H1 (cell line): Measurements from ENCODE around the gene MMAB. TPM values are rescaled to one million over a fixed set of nuclear protein-coding genes. Genes with fewer than 3 reads are reported as not detected.

Source experiments
- CTCF ChIA-PET: fragments of 300-600 bp; sonication (Branson Sonifier 250); formaldehyde crosslinking; loops from one replicate; lab custom pipeline; 2021; ENCODE audit not compliant: partially characterized antibody; lab: Charles Lee
- POLR2A ChIA-PET: fragments of 300-600 bp; sonication (Branson Sonifier 250); formaldehyde crosslinking; loops from one replicate; lab custom pipeline; 2021; ENCODE audit warnings: inconsistent platforms; ENCODE audit not compliant: partially characterized antibody; lab: Charles Lee
- DNase-seq, 2 experiments: peaks; one replicate each; pipeline versions ENCODE4 v3.0.0 to v3.0.0-alpha.2; 2010 to 2022; ENCODE audit warnings: low spot score in 2 of 2, low read depth in 1 of 2, mixed read lengths in 1 of 2
- FAIRE-seq: peaks from 2 replicates; lab custom pipeline; 2011; peaks lifted over from hg19 to GRCh38; lab: Jason Lieb, UNC
- H2AFZ ChIP-seq: 2 replicates; pipeline ENCODE4 v1.8.1; 2012; ENCODE audit warnings: low read length, inconsistent platforms
- H2AK5ac ChIP-seq: 2 replicates; pipeline ENCODE4 v1.6.1; 2013; ENCODE audit warnings: low read depth, low read length
- H2BK120ac ChIP-seq: replicated peaks from 2 replicates; pipeline ENCODE3; 2013; ENCODE audit warnings: low read depth, low read length, inconsistent platforms
- H2BK12ac ChIP-seq: 2 replicates; pipeline ENCODE4 v1.6.1; 2013; ENCODE audit warnings: low read depth, low read length
- H2BK15ac ChIP-seq: 2 replicates; pipeline ENCODE4 v1.6.1; 2013; ENCODE audit warnings: low read length
- H2BK20ac ChIP-seq: 2 replicates; pipeline ENCODE4 v1.6.1; 2013; ENCODE audit warnings: low read length
- H2BK5ac ChIP-seq: 2 replicates; pipeline ENCODE4 v1.6.1; 2013; ENCODE audit warnings: low read depth, low read length
- H3K14ac ChIP-seq: 2 replicates; pipeline ENCODE4 v1.6.1; 2013; ENCODE audit warnings: inconsistent platforms; ENCODE audit not compliant: insufficient read length
- H3K18ac ChIP-seq: 2 replicates; pipeline ENCODE4 v1.6.1; 2013; ENCODE audit warnings: low read length; ENCODE audit errors: extremely low read depth
- H3K23ac ChIP-seq: 2 replicates; pipeline ENCODE4 v1.6.1; 2013; ENCODE audit warnings: inconsistent platforms; ENCODE audit not compliant: insufficient read length
- H3K23me2 ChIP-seq: 2 replicates; pipeline ENCODE4 v1.6.1; 2013; ENCODE audit warnings: low read depth, low read length
- H3K27ac ChIP-seq: 2 replicates; pipeline ENCODE4 v1.6.1; 2011; ENCODE audit warnings: low read depth, low read length, inconsistent platforms
- H3K27me3 ChIP-seq, 4 experiments: replicated peaks in 1 of 4; 1 replicate in 1 of 4; 2 replicates in 3 of 4; pipeline versions ENCODE4 v1.6.1 to v1.8.1; 2011 to 2013; ENCODE audit warnings: low read length in 3 of 4, mild to moderate bottlenecking in 3 of 4, inconsistent platforms in 2 of 4, mixed read lengths in 2 of 4, moderate library complexity in 1 of 4; ENCODE audit not compliant: control insufficient read depth in 3 of 4, insufficient read depth in 3 of 4; ENCODE audit errors: extremely low read depth in 1 of 4
- H3K36me3 ChIP-seq, 4 experiments: 2 replicates each; pipeline versions ENCODE4 v1.6.1 to v1.8.1; 2011 to 2013; ENCODE audit warnings: mild to moderate bottlenecking in 4 of 4, low read length in 3 of 4, moderate library complexity in 2 of 4, control low read depth in 1 of 4, inconsistent platforms in 1 of 4; ENCODE audit not compliant: insufficient read depth in 4 of 4, control insufficient read depth in 2 of 4
- H3K4ac ChIP-seq: replicated peaks from 2 replicates; pipeline ENCODE3; 2013; ENCODE audit warnings: low read length, low read depth, mixed read lengths, inconsistent platforms; ENCODE audit not compliant: insufficient read length
- H3K4me1 ChIP-seq, 4 experiments: replicated peaks in 1 of 4; 1 replicate in 1 of 4; 2 replicates in 3 of 4; pipeline versions ENCODE4 v1.6.1 to v1.8.1; 2011 to 2013; ENCODE audit warnings: low read length in 3 of 4, inconsistent platforms in 2 of 4, mixed read lengths in 1 of 4; ENCODE audit not compliant: insufficient read depth in 4 of 4, control insufficient read depth in 3 of 4
- H3K4me2 ChIP-seq, 2 experiments: 2 replicates each; pipeline versions ENCODE4 v1.6.1 to v1.8.1; 2011 to 2013; ENCODE audit warnings: low read depth in 2 of 2, low read length in 2 of 2, control low read depth in 1 of 2, inconsistent platforms in 1 of 2, mild to moderate bottlenecking in 1 of 2; ENCODE audit not compliant: insufficient read depth in 1 of 2
- H3K4me3 ChIP-seq, 4 experiments: fragments of 200-600, 300-600 bp in 1 of 4; sonication (generic), shearing (Covaris generic), sonication (Bioruptor Twin) in 1 of 4; 2 replicates each; pipeline versions ENCODE4 v1.5.1 to v1.8.1; 2011 to 2016; ENCODE audit warnings: low read length in 4 of 4, low read depth in 3 of 4, control low read depth in 2 of 4, inconsistent platforms in 2 of 4, mild to moderate bottlenecking in 2 of 4, mixed read lengths in 1 of 4, moderate library complexity in 1 of 4; ENCODE audit not compliant: insufficient read depth in 2 of 4; ENCODE audit errors: extremely low read depth in 1 of 4
- H3K56ac ChIP-seq: replicated peaks from 2 replicates; pipeline ENCODE3; 2013; ENCODE audit warnings: low read depth, mild to moderate bottlenecking, mixed read lengths, low read length, inconsistent platforms; ENCODE audit not compliant: insufficient read length
- H3K79me1 ChIP-seq: 2 replicates; pipeline ENCODE4 v1.6.1; 2013; ENCODE audit warnings: low read depth, low read length, control low read depth
- H3K79me2 ChIP-seq, 2 experiments: 2 replicates each; pipeline versions ENCODE4 v1.6.1 to v1.8.1; 2012 to 2013; ENCODE audit warnings: low read length in 2 of 2, mild to moderate bottlenecking in 2 of 2, inconsistent platforms in 1 of 2; ENCODE audit not compliant: insufficient read depth in 2 of 2, control insufficient read depth in 1 of 2
- H3K9ac ChIP-seq, 4 experiments: replicated peaks in 1 of 4; 1 replicate in 1 of 4; 2 replicates in 3 of 4; pipeline versions ENCODE4 v1.6.1 to v1.8.1; 2011 to 2013; ENCODE audit warnings: low read depth in 3 of 4, low read length in 3 of 4, control low read depth in 2 of 4, mild to moderate bottlenecking in 2 of 4, moderate library complexity in 2 of 4, inconsistent platforms in 1 of 4; ENCODE audit errors: extremely low read depth in 1 of 4
- H3K9me3 ChIP-seq, 2 experiments: 2 replicates each; pipeline versions ENCODE4 v1.6.1 to v1.8.1; 2012 to 2013; ENCODE audit warnings: mild to moderate bottlenecking in 2 of 2, moderate library complexity in 2 of 2, control low read depth in 1 of 2, inconsistent platforms in 1 of 2, low read depth in 1 of 2, low read length in 1 of 2, mixed read lengths in 1 of 2; ENCODE audit not compliant: insufficient read depth in 2 of 2
- H4K20me1 ChIP-seq, 2 experiments: replicated peaks in 1 of 2; 2 replicates each; pipeline versions ENCODE3 to v1.8.1; 2011 to 2013; ENCODE audit warnings: inconsistent platforms in 2 of 2, low read length in 2 of 2, mild to moderate bottlenecking in 1 of 2; ENCODE audit not compliant: insufficient read depth in 2 of 2, control insufficient read depth in 1 of 2
- H4K5ac ChIP-seq: 2 replicates; pipeline ENCODE4 v1.6.1; 2013; ENCODE audit warnings: low read length, low read depth, mixed read lengths, inconsistent platforms; ENCODE audit not compliant: insufficient read length
- H4K8ac ChIP-seq: 2 replicates; pipeline ENCODE4 v1.8.0; 2013; ENCODE audit warnings: mild to moderate bottlenecking, moderate library complexity, low read length, inconsistent platforms; ENCODE audit not compliant: insufficient read depth; ENCODE audit errors: extremely low read depth
- H4K91ac ChIP-seq: replicated peaks from 2 replicates; pipeline ENCODE3; 2013; ENCODE audit warnings: low read length, mixed read lengths, inconsistent platforms; ENCODE audit not compliant: insufficient read length
- EGR1 ChIP-seq: IDR thresholded peaks from 2 replicates; pipeline ENCODE4 v1.6.1; 2011; ENCODE audit warnings: low read depth, low read length, borderline replicate concordance
- EP300 ChIP-seq, 2 experiments: IDR thresholded peaks; 1 replicate in 1 of 2; 2 replicates in 1 of 2; pipeline ENCODE4 v1.6.1; 2011 to 2012; ENCODE audit warnings: low read depth in 2 of 2, low read length in 2 of 2, mild to moderate bottlenecking in 2 of 2, borderline replicate concordance in 1 of 2, inconsistent platforms in 1 of 2, moderate library complexity in 1 of 2
- RBBP5 ChIP-seq: IDR thresholded peaks from 2 replicates; pipeline ENCODE4 v1.7.1; 2012; ENCODE audit warnings: low read depth, mild to moderate bottlenecking, inconsistent platforms, low read length, moderate library complexity, borderline replicate concordance
- SP2 ChIP-seq: IDR thresholded peaks from 2 replicates; pipeline ENCODE4 v1.6.1; 2012; ENCODE audit warnings: mild to moderate bottlenecking, low read length, inconsistent platforms
- WGBS, 2 experiments: shearing (Covaris generic) in 1 of 2; methylation state at CpG; one replicate each; pipeline versions ENCODE4 v1.1.6 to v1.1.7; 2013 to 2015; ENCODE audit warnings: low lambda C conversion rate in 2 of 2, mixed read lengths in 2 of 2, inconsistent platforms in 1 of 2, low coverage in 1 of 2, missing lambda C conversion rate in 1 of 2; ENCODE audit not compliant: insufficient replicate concordance in 2 of 2, insufficient coverage in 1 of 2, insufficient read length in 1 of 2; ENCODE audit errors: extremely low coverage in 1 of 2, missing lambda C conversion rate in 1 of 2; 5-methylcytosine and 5-hydroxymethylcytosine counted together
- polyA plus RNA-seq, 7 experiments: library from polyadenylated mRNA; depleted of rRNA in 3 of 7; stranded (reverse) in 5 of 7; unstranded in 2 of 7; fragments of >200 nt in 5 of 7; fragments of 200-250 nt in 2 of 7; gene quantifications; 1 replicate in 5 of 7; 2 replicates in 1 of 7; 4 replicates in 1 of 7; pipeline versions ENCODE4 v1.2.1 to v1.2.3, GENCODE V29; 2011 to 2013; ENCODE audit warnings: missing spikeins in 2 of 7, mixed read lengths in 2 of 7
- total RNA-seq: library from RNA; stranded (reverse); fragmentation: NEBNext Ultra II Directional; extraction: Animal tissue kit (Norgen Biotek cat#: 25700); gene quantifications from 2 replicates; pipeline ENCODE4 v1.2.1, GENCODE V29; 2021

Gene MMAB
- total and polyA plus RNA-seq, 2 of the 8 experiments (the other 6 are each of a cell fraction or from before 2014, with no cell fraction given), result 12.9 to 18.5 TPM

- FAIRE-seq, result no peak
- Histone ChIP-seq H3K4me1 (peaks cover 0 to 11% (median 4%) of the 10 kb centered on the region in 4 experiments; a peak in 6 of 7 replicates), H2BK15ac (no peak overlapping the region), H3K27me3 (no peaks in the 10 kb centered on the region), H3K27ac (no peak overlapping the region), H4K5ac (no peak overlapping the region), H3K4ac (no peak overlapping the region), H3K36me3 (peaks cover 0 to 1% (median 0%) of the 10 kb centered on the region in 4 experiments; a peak in 1 of 8 replicates), H2BK120ac (no peak overlapping the region), H4K91ac (no peak overlapping the region), H3K4me3 (no peak overlapping the region), H3K23ac (no peak overlapping the region), H3K79me1 (no peaks in the 10 kb centered on the region), H2AK5ac (no peak overlapping the region), H3K4me2 (no peak overlapping the region), H4K20me1 (peaks cover 0 to 4% of the 10 kb centered on the region in 2 experiments), H3K23me2 (no peaks in the 10 kb centered on the region), H3K56ac (no peak overlapping the region), H2AFZ (no peak overlapping the region), H3K79me2 (no peaks in the 10 kb centered on the region), H3K14ac (no peak overlapping the region), H2BK20ac (no peak overlapping the region), H2BK12ac (no peak overlapping the region), H3K9ac (no peak overlapping the region), H4K8ac (no peak overlapping the region), H3K18ac (no peak overlapping the region), H3K9me3 (no peaks in the 10 kb centered on the region), H2BK5ac (no peak overlapping the region)
- CTCF ChIA-PET, result interaction anchor here (0.6 to 11.3 kb wide), 5 partner anchors 17 to 193 kb away, joined by 3 to 163 read pairs (median 29); no protein-coding TSS in a partner anchor
- POLR2A ChIA-PET, result no interaction called here
- 79% methylated on average over 8 of the region's 8 CpGs; no CpG with 5 or more reads in 1 of the 2 experiments for WGBS, 2 experiments
- no peak for DNase-seq
- TF ChIP-seq RBBP5, result no peak
- TF ChIP-seq EP300 (IDR thresholded peaks at IDR 0.05; ENCODE audit: borderline replicate concordance in 1 of 2, low read depth in 2 of 2, low read length in 2 of 2), result no peak
- TF ChIP-seq EGR1, result no peak
- TF ChIP-seq SP2, result no peak
Observed at GRCh38 chr12:109601557-109601956, 28.3 kb upstream of the MMAB start.
